Endothelial cell of umbilical vein (primary cell): ENCODE data around the gene PLA2R1. TPM values are rescaled to one million over a fixed set of nuclear protein-coding genes. Genes with fewer than 3 reads are reported as not detected.

Source experiments
- BruUV-seq: library from RNA; stranded (reverse); fragments of 400-500 nt; replicated peaks from 2 replicates; lab custom pipeline; 2021; lab: Mats Ljungman, UMichigan
- CTCF ChIA-PET: fragments of 300-600, 350-600 bp; sonication (Branson Sonifier 250); formaldehyde crosslinking; loops from one replicate; lab custom pipeline; 2021; ENCODE audit warnings: antibody characterized with exemption, inconsistent platforms; lab: Charles Lee
- POLR2A ChIA-PET: fragments of 300-600, 350-600 bp; sonication (Branson Sonifier 250); formaldehyde crosslinking; loops from one replicate; lab custom pipeline; 2021; ENCODE audit warnings: antibody characterized with exemption, inconsistent platforms; lab: Charles Lee
- DNase-seq: peaks from one replicate; pipeline ENCODE4 v3.0.0-alpha.2; 2011; ENCODE audit warnings: low read depth, low spot score
- FAIRE-seq: peaks from 2 replicates; lab custom pipeline; 2011; peaks lifted over from hg19 to GRCh38; lab: Jason Lieb, UNC
- H2AFZ ChIP-seq: 2 replicates; pipeline ENCODE4 v1.6.0; 2012; ENCODE audit warnings: low read depth, low read length, control low read depth, inconsistent platforms
- H3K27ac ChIP-seq: 2 replicates; pipeline ENCODE4 v1.5.1; 2011; ENCODE audit warnings: low read depth, mild to moderate bottlenecking, control low read depth, low read length, moderate library complexity; ENCODE audit not compliant: insufficient read depth
- H3K27me3 ChIP-seq, 2 experiments: 2 replicates each; pipeline versions ENCODE4 v1.6.0 to v1.6.1; 2011; ENCODE audit warnings: low read length in 2 of 2, mixed read lengths in 1 of 2; ENCODE audit not compliant: control insufficient read depth in 2 of 2, insufficient read depth in 2 of 2
- H3K36me3 ChIP-seq, 2 experiments: 2 replicates in 1 of 2; 3 replicates in 1 of 2; pipeline ENCODE4 v1.5.1; 2011; ENCODE audit warnings: low read length in 2 of 2, mild to moderate bottlenecking in 1 of 2, moderate library complexity in 1 of 2; ENCODE audit not compliant: control insufficient read depth in 2 of 2, insufficient read depth in 2 of 2; ENCODE audit errors: extremely low read depth in 1 of 2
- H3K4me1 ChIP-seq: 3 replicates; pipeline ENCODE4 v1.5.1; 2011; ENCODE audit warnings: mild to moderate bottlenecking, low read length; ENCODE audit not compliant: control insufficient read depth, insufficient read depth; ENCODE audit errors: extremely low read depth
- H3K4me2 ChIP-seq: 2 replicates; pipeline ENCODE4 v1.6.1; 2011; ENCODE audit warnings: low read length, control low read depth, mixed read lengths; ENCODE audit not compliant: insufficient read depth
- H3K4me3 ChIP-seq, 3 experiments: fragments of 200-600 bp in 1 of 3; sonication (generic), shearing (Covaris generic) in 1 of 3; replicated peaks in 1 of 3; 2 replicates each; pipeline ENCODE4 v1.5.1; 2011 to 2016; ENCODE audit warnings: control low read depth in 3 of 3, low read length in 3 of 3, mild to moderate bottlenecking in 2 of 3, inconsistent platforms in 1 of 3, low read depth in 1 of 3, moderate library complexity in 1 of 3; ENCODE audit not compliant: insufficient read depth in 1 of 3
- H3K79me2 ChIP-seq: 2 replicates; pipeline ENCODE4 v1.6.0; 2012; ENCODE audit warnings: low read length, inconsistent platforms; ENCODE audit not compliant: control insufficient read depth, insufficient read depth
- H3K9ac ChIP-seq: replicated peaks from 2 replicates; pipeline ENCODE3; 2011; ENCODE audit warnings: low read length, control low read depth; ENCODE audit not compliant: insufficient read depth; ENCODE audit errors: extremely low read depth
- H3K9me1 ChIP-seq: replicated peaks from 3 replicates; pipeline ENCODE4 v1.6.0; 2011; ENCODE audit warnings: mild to moderate bottlenecking, low read length; ENCODE audit not compliant: control insufficient read depth, insufficient read depth; ENCODE audit errors: extremely low read depth
- H3K9me3 ChIP-seq: replicated peaks from 2 replicates; pipeline ENCODE4 v1.5.1; 2012; ENCODE audit warnings: low read length, inconsistent platforms; ENCODE audit not compliant: control insufficient read depth, insufficient read depth
- H4K20me1 ChIP-seq: replicated peaks from 2 replicates; pipeline ENCODE3; 2011; ENCODE audit warnings: mild to moderate bottlenecking, low read length; ENCODE audit not compliant: control insufficient read depth, insufficient read depth; ENCODE audit errors: extremely low read depth
- FOS ChIP-seq: IDR thresholded peaks from 2 replicates; pipeline ENCODE4 v1.6.1; 2011; ENCODE audit warnings: mild to moderate bottlenecking, low read length, moderate library complexity, borderline replicate concordance; ENCODE audit not compliant: insufficient read depth
- GATA2 ChIP-seq: IDR thresholded peaks from 2 replicates; pipeline ENCODE4 v1.7.0; 2011; ENCODE audit warnings: low read depth, mild to moderate bottlenecking, moderate library complexity, mixed read lengths, low read length; ENCODE audit not compliant: insufficient read length, insufficient read depth
- JUN ChIP-seq: IDR thresholded peaks from 2 replicates; pipeline ENCODE4 v1.6.1; 2011; ENCODE audit warnings: borderline replicate concordance, low read depth; ENCODE audit not compliant: insufficient read length, insufficient read depth
- MYC ChIP-seq: IDR thresholded peaks from one replicate; pipeline ENCODE4 v1.6.1; 2011; ENCODE audit warnings: mild to moderate bottlenecking, low read depth, low read length
- POLR2A ChIP-seq: IDR thresholded peaks from 2 replicates; pipeline ENCODE4 v1.6.1; 2012; ENCODE audit warnings: low read depth, mild to moderate bottlenecking, control low read depth, low read length
- dilution Hi-C: fragments of 300-500 bp; cut with MboI; formaldehyde crosslinking; loops from one replicate; pipeline ENCODE4 v1.15.0; 2019; ENCODE audit warnings: low sequenced_read_pairs; ENCODE audit not compliant: extremely low pct_ligation_motif_present
- intact Hi-C: fragments of 100-400 bp; cut with micrococcal nuclease; formaldehyde crosslinking; loops from one replicate; pipeline ENCODE4 v1.10.0; 2022
- polyA plus RNA-seq, 4 experiments: library from polyadenylated mRNA; depleted of rRNA in 3 of 4; stranded (reverse) in 3 of 4; unstranded in 1 of 4; fragments of >200 nt; gene quantifications; 2 replicates each; pipeline versions ENCODE4 v1.2.1 to v1.2.3, GENCODE V29; 2011 to 2012; ENCODE audit warnings: missing spikeins in 1 of 4
- total RNA-seq: library from RNA; stranded (reverse); gene quantifications from 2 replicates; pipeline ENCODE4 v1.2.3, GENCODE V29; 2021
- TF ChIP-seq, protein P1 (sequence below): IDR thresholded peaks from 2 replicates; pipeline ENCODE4 v1.6.1; 2011; ENCODE audit not compliant: insufficient read depth, insufficient read length
- TF ChIP-seq, protein P2 (sequence below), 2 donors: IDR thresholded peaks; 1 replicate in 1 of 2; 2 replicates in 1 of 2; pipeline ENCODE4 v1.5.1; 2011; ENCODE audit warnings: low read length in 2 of 2, mild to moderate bottlenecking in 2 of 2, moderate library complexity in 2 of 2, control low read depth in 1 of 2, inconsistent platforms in 1 of 2, low read depth in 1 of 2; ENCODE audit not compliant: insufficient read depth in 1 of 2; ENCODE audit errors: extremely low read depth in 1 of 2

Gene PLA2R1
- total and polyA plus RNA-seq, 2 donors (not counting 3 experiments of a cell fraction or from before 2014, with no cell fraction given): 6.9 to 14.4 TPM

DNA sequence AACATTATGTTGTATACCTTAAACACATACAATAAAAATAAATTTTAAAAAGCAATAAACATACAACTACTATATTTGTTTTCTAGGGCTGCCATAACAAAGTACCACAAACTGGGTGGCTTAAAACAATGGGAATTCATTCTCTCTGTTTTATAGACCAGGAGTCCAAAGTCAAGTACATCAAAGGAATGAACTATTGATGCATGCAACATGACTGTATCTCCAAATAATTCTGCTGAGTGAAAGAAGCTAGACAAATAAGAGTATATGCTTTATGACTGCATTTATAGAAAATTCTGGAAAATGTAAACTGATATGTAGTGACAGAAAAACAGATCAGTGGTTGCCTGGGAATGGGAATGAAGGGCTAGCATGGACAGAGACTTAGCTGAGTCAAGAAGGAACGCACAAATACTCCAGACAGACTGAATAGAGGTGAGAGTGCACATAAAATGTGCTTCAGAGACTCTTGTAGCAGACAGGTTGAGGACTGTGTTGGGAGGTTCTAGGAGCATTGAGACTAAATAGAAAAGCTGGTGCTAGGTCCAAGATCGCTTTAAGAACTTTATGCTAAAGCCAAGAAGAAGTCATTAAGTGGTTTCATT lies 11.0 kb upstream of the PLA2R1 start:
- Histone ChIP-seq H3K9me1 (no peaks in the 10 kb centered on the region), H2AFZ (no peak overlapping the region), H3K27me3 (no peaks in the 10 kb centered on the region), H3K9me3 (no peaks in the 10 kb centered on the region), H3K9ac (no peak overlapping the region), H3K36me3 (no peaks in the 10 kb centered on the region), H3K4me1 (peaks cover 26% of the 10 kb centered on the region), H3K4me2 (no peak overlapping the region), H4K20me1 (no peaks in the 10 kb centered on the region), H3K4me3 (no peak overlapping the region), H3K27ac (no peak overlapping the region), H3K79me2 (no peaks in the 10 kb centered on the region)
- dilution Hi-C loops (no loop called here), intact Hi-C loops (no loop called here)
- TF ChIP-seq GATA2 (no peak), JUN (no peak), POLR2A (no peak), FOS (no peak), MYC (no peak)
- TF ChIP-seq, protein P1, sequence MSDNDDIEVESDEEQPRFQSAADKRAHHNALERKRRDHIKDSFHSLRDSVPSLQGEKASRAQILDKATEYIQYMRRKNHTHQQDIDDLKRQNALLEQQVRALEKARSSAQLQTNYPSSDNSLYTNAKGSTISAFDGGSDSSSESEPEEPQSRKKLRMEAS: no peak
- TF ChIP-seq, protein P2, sequence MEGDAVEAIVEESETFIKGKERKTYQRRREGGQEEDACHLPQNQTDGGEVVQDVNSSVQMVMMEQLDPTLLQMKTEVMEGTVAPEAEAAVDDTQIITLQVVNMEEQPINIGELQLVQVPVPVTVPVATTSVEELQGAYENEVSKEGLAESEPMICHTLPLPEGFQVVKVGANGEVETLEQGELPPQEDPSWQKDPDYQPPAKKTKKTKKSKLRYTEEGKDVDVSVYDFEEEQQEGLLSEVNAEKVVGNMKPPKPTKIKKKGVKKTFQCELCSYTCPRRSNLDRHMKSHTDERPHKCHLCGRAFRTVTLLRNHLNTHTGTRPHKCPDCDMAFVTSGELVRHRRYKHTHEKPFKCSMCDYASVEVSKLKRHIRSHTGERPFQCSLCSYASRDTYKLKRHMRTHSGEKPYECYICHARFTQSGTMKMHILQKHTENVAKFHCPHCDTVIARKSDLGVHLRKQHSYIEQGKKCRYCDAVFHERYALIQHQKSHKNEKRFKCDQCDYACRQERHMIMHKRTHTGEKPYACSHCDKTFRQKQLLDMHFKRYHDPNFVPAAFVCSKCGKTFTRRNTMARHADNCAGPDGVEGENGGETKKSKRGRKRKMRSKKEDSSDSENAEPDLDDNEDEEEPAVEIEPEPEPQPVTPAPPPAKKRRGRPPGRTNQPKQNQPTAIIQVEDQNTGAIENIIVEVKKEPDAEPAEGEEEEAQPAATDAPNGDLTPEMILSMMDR (IDR thresholded peaks at IDR 0.05; ENCODE audit: extremely low read depth in 1 of 2, insufficient read depth in 1 of 2, low read depth in 1 of 2, low read length in 2 of 2): no peak
- ChIA-PET CTCF (interaction anchor here (1.6 to 2.0 kb wide), 2 partner anchors 9 to 23 kb away, joined by 3 to 6 read pairs; no protein-coding TSS in a partner anchor), POLR2A (no interaction called here)
- DNase-seq: no peak
- BruUV-seq: no TSS peak
- no peak for FAIRE-seq
